Progenitor cell of endocrine pancreas (in vitro differentiated cells): ENCODE data around the gene NIPSNAP3A. TPM values are rescaled to one million over a fixed set of nuclear protein-coding genes. Genes with fewer than 3 reads are reported as not detected.

ENCODE experiments used
- DNase-seq: peaks from one replicate; pipeline ENCODE4 v3.0.0; 2021; ENCODE audit warnings: low spot score; ENCODE audit not compliant: unreplicated experiment
- H3K27ac Mint-ChIP-seq: 2 replicates; pipeline ENCODE4 v1.8.0; 2021; ENCODE audit warnings: mild to moderate bottlenecking, moderate library complexity, mixed read lengths
- H3K27me3 Mint-ChIP-seq: 2 replicates; pipeline ENCODE4 v1.8.0; 2021; ENCODE audit warnings: mixed read lengths
- H3K36me3 Mint-ChIP-seq: 2 replicates; pipeline ENCODE4 v1.8.0; 2022; ENCODE audit warnings: mixed read lengths; ENCODE audit not compliant: insufficient read depth
- H3K4me1 Mint-ChIP-seq: 2 replicates; pipeline ENCODE4 v1.8.0; 2021; ENCODE audit warnings: low read depth, mixed read lengths
- H3K4me3 Mint-ChIP-seq: 2 replicates; pipeline ENCODE4 v1.8.0; 2021; ENCODE audit warnings: low read depth, mild to moderate bottlenecking, moderate library complexity, mixed read lengths
- H3K9me3 Mint-ChIP-seq: 2 replicates; pipeline ENCODE4 v1.8.0; 2021; ENCODE audit warnings: low read depth, mixed read lengths
- CTCF ChIP-seq: fragments of 200-600 bp; sonication (generic); IDR thresholded peaks from one replicate; pipeline ENCODE4 v1.5.0; 2021; ENCODE audit warnings: antibody characterized with exemption, mild to moderate bottlenecking; ENCODE audit not compliant: unreplicated experiment
- total RNA-seq: library from RNA; stranded (reverse); gene quantifications from 2 replicates; pipeline ENCODE4 v1.2.1, GENCODE V29; 2021

NIPSNAP3A gene
- total RNA-seq, 1 donor from 2014 or later, result 26.4 TPM

- no peak for TF ChIP-seq CTCF
- no peak for DNase-seq
- no peak overlapping the region for H3K4me3 Mint-ChIP-seq
- H3K4me1 Mint-ChIP-seq, result no peaks in the 10 kb centered on the region
- peaks cover 31% of the 10 kb centered on the region for H3K36me3 Mint-ChIP-seq
- H3K27me3 Mint-ChIP-seq, result no peaks in the 10 kb centered on the region
- H3K9me3 Mint-ChIP-seq, result no peaks in the 10 kb centered on the region
- no peak overlapping the region for H3K27ac Mint-ChIP-seq
Observed at GRCh38 chr9:104795082-104795481, 47.6 kb downstream of the NIPSNAP3A start.

- no peaks in the 10 kb centered on the region for H3K9me3 Mint-ChIP-seq
- no peaks in the 10 kb centered on the region for H3K4me1 Mint-ChIP-seq
- TF ChIP-seq CTCF, result no peak
- no peak overlapping the region for H3K4me3 Mint-ChIP-seq
- no peak overlapping the region for H3K27ac Mint-ChIP-seq
- H3K36me3 Mint-ChIP-seq, result peaks cover 31% of the 10 kb centered on the region
- no peaks in the 10 kb centered on the region for H3K27me3 Mint-ChIP-seq
- DNase-seq, result no peak
Observed at GRCh38 chr9:104795857-104796256, 48.4 kb downstream of the NIPSNAP3A start.

GRCh38 chr9:104798209-104798995 is 50.9 kb downstream of the NIPSNAP3A start:
- H3K27me3 Mint-ChIP-seq, result no peaks in the 10 kb centered on the region
- H3K9me3 Mint-ChIP-seq, result no peaks in the 10 kb centered on the region
- peaks cover 24% of the 10 kb centered on the region for H3K36me3 Mint-ChIP-seq
- H3K4me3 Mint-ChIP-seq, result no peak overlapping the region
- no peaks in the 10 kb centered on the region for H3K4me1 Mint-ChIP-seq
- DNase-seq, result no peak
- no peak overlapping the region for H3K27ac Mint-ChIP-seq
- TF ChIP-seq CTCF, result no peak

DNA sequence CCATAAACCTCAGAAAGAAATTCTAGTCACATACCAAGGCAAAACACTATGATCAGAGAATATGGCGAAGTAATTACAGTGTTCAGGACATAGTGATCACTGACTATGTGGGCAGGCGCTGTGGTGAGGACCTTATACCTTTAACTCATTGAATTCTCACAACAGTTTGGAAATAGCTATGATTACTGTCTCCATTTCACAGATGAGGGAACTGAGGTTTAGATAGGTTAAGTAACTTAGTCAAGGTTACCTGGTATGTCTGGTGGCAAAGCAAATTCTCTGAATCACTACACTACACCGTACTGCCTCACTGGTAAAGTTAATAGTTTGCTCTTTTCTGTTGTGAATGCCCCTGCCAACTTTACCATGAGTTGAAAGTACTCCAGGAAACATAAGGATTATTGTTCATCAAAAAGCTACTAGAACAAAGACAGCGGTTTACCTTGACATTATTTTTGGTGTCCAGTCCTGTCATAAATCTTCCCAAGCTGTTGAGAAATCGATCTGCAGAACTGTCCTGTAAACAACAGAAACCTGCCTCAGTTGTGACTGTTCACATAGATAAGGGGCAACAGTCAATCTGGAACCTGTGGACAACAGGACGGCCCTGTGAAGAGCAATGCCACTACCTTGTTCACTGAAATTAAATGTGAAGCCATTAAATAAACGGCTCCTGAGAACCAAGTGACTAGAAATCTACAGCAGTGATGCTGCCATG is 52.7 kb downstream of the NIPSNAP3A start:
- Mint-ChIP-seq H3K27me3 (no peaks in the 10 kb centered on the region), H3K27ac (no peak overlapping the region), H3K4me1 (no peaks in the 10 kb centered on the region), H3K36me3 (peaks cover 20% of the 10 kb centered on the region), H3K9me3 (no peaks in the 10 kb centered on the region), H3K4me3 (no peak overlapping the region)
- TF ChIP-seq CTCF, result no peak
- DNase-seq, result no peak

DNA sequence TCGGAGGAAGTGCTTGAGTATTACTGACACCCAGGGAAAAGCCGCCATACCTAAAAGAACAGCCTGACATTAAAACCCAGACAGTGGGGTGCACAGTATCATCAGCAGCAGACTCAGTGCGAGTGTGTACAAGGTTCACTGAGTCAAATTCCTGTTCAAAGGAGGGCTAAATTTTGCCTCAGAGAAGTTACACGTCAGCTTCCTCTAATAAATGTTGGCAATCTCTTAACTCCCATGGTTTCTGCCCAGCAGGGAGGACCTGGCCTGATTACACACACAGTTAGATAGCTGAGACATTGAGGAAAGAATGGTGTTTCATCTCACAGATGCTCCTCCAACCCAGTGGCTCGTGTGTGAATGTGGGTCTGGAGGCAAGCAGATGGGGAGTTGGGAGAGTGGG is 54.6 kb downstream of the NIPSNAP3A start:
- Mint-ChIP-seq H3K4me3 (no peak overlapping the region), H3K27me3 (no peaks in the 10 kb centered on the region), H3K36me3 (peaks cover 16% of the 10 kb centered on the region), H3K9me3 (no peaks in the 10 kb centered on the region), H3K4me1 (no peaks in the 10 kb centered on the region), H3K27ac (peak overlapping the region; percentile 9)
- TF ChIP-seq CTCF, result no peak
- DNase-seq, result no peak
